Anterior cingulate cortex (tissue), 58 donors: ENCODE data around the gene PDE2A.
"Not testable (repeated sequence)": the region's sequence is repeated elsewhere in the genome, so short reads cannot be mapped to it uniquely, and the experiment has no call there.

ENCODE experiments used
- DNase-seq, 58 donors: peaks; one replicate each; lab custom pipeline; 2025; lab: John Stamatoyannopoulos, UW

Gene PDE2A

DNA sequence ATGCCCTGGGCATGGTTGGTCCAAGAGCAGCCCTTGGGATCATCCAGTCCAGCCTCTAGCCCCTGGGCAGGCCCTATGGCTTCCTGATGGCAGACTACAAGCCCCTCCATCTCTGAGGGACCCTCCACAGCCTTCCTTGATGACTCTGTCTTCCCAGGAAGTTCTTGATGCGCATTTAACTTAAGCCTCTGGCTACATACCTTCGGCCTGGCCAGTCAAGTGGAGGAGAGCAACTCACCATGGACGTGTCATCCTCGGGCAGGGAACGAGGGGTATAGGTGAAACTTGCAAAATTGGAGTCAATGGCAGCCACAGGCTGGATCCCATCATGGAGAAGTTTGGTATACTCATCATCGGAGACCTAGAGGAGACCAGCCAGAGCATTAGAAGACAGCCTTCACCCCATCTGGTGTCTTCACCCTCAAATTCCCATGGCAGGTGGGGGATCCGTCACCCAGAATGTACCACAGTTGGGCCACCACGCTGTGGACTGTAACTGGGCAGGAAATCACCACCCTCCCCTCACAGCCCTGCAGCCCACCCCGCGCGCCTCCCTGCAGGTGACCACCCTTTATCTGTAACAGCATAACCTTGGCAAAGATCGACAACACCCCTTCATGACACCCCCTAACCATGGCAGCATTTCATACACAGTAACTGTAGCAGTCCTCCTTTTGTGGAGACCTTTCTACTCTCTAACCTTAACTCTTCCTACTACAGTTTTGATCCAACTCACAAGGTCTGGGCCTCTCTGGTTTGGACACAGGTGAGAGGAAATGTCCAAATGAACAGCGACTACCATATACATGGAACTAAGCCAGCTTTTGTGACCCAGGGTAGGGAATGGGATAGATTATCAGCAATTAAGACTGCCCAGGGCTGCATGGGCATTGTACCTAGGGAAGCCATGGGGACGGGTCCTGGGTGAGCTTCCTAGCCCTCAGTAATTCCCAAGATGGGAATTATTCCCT, 91.7 kb downstream of the PDE2A start:
- no peak for DNase-seq

DNA sequence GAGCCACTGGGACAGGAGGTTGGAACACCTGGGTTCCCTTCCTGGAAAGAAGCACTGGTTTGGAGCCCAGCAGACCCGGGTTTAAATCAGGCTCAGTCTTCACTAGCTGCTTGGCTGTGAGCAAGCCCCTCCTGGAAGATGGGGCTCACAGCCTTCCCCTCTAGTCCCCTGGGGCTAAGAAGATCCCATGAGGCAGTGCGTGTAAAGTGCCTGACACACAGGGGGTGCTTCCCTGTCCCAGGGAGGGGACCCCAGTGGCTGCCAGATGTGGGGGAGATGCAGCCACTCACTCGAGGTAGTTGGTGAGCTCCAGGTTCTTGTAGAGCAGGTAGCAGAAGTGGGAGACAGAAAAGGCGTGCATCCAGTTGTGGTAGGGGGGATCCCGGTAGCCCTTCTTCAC, 93.2 kb downstream of the PDE2A start:
- no peak for DNase-seq

- DNase-seq = no peak
These were observed 93.6 kb downstream of the PDE2A start for GRCh38 chr11:72580642-72580950.

GRCh38 chr11:72579816-72580641, 94.2 kb downstream of the PDE2A start:
- DNase-seq = no peak

DNA sequence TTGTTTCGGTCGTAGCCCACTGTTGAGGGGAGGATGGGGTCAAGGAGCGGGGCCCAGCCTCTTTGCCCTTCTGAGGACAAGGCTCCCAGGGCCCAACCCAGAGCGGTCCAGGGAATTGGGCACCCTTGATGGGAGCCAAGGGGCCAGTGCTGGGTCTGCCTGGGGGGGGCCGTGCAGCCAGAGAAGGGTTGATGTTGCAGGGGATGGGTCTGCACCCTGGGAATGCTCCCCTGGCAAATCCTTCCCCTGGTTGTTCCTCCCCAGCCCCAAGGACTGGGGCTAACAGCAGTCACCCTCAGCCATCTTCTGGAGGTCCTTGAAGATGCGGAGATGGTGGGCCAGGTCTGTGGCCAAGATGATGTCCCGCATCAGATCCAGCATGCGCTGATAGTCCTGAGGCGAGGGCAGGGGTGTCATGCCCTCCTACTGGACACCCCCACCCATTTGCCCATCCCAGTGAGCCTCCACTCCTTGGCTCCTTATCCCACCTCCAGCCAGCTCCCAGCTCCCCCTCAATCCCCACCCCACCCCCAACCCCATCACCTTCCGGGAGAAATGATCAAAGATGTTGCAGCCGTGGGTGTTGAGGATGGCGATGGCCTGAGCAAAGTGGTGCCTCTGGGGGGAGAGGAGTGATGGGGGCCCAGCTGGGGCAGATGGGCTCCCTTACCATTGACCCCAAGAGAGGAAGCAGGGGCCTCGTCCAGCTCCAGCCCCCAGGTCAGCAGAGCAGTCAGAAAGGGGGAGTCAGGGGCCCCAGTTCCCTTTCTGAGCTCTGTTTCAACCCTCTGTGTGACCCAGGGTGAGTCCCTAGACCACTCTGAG, 95.0 kb downstream of the PDE2A start:
- no peak for DNase-seq

DNA sequence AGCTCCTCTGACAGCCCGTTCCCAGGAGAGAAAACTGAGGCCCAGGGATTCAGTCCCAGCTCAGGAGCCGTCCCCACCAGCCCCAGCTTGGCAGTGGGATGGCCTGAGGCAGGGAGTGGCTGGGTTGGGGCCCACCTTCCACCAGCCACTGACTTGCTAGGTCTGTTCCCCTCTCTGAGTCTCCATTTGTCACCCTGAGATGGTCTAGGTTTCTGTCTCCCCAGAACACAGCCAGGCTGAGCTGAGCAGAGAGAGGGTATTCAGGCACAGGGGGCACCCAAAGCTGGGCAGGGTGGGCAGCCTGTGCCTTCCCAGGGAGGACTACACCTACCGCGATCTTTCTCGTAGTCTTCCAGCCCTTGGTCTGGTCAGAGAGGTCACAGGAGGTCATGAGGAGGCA, 95.7 kb downstream of the PDE2A start:
- no peak for DNase-seq

DNA sequence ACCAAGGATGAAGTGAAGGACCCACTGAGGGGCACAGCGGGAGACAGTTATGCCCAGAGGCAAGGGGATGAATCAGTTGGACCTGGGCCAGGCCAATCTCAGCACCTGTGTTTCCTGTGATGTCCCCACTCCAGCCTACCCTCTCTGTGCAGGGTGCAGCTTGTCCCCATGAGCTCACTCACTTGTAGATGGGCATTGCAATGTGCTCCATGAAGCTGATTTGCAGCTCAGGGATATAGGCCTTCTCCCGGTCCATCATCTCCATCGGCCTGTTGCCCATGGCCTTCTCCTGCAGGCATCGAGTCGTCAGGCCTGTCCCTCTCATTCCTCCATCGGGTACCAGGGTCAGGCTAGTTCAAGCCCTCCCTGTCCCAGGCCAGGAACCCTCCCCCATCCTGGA, 96.2 kb downstream of the PDE2A start:
- DNase-seq = no peak

- DNase-seq = no peak
These were observed 96.9 kb downstream of the PDE2A start for GRCh38 chr11:72577271-72577721.

DNA sequence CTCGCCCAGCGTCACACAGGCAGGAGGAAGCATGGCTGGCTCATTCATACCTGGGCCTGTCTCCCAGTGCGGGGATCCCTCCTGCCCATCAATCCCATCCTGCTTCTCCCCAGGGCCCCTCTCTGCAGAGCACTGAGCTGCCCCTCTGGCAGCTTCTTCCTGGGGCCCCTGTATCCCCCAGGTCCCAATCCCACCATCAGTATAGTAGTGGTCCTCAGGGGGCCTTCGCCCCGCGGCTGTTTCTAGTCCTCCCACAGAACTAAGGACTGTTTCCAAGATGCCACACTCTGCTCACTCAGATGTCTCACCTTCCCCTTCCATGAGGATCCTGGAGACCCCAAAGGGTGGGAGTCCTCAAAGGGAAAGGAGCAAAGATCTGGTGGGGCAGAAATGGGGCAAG, 97.6 kb downstream of the PDE2A start:
- DNase-seq = no peak

GRCh38 chr11:72576243-72576595, 98.0 kb downstream of the PDE2A start:
- DNase-seq = no peak

DNA sequence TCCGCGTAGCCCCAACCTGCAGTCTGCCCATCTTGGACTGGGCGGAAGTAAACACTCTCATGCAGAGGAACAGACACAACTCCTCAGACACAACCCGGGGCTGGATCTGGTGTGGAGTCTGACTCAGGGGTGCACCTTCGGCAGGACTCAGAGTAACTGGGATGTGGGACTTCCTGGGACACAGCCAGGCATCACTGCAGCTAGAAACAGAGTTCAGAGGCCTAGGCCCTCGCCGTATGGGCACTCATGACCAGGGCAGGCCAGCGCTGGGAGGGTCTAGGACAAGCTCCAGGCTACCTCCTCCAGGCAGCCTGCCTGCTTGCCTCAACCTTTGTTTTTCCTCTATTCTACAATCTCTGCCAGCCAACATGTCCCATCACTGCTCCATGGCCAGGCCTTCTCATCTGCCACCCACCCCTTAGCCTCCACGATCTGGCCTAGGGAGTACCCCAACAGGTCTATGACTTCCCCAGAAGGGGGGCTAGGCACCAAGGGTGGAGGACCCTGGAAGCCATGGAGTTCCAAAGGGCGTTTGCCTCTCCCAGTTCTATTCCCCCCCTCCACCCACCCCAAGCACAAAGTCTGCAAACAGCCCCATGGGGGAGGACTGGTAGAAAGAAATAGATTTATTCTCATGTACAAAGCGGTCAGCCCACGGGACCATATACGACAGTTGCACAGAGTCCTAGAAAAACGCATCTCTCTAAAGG, 98.5 kb downstream of the PDE2A start:
- no peak for DNase-seq

- DNase-seq = no peak
These were observed 99.4 kb downstream of the PDE2A start for GRCh38 chr11:72574548-72575460.

- DNase-seq = no peak
These were observed 100.3 kb downstream of the PDE2A start for GRCh38 chr11:72573855-72574445.

GRCh38 chr11:72573072-72573854, 101.0 kb downstream of the PDE2A start:
- peak in 2 of 58 donors; percentile 5 to 15 for DNase-seq

GRCh38 chr11:72572540-72572939, 101.7 kb downstream of the PDE2A start:
- DNase-seq = not testable (repeated sequence)

DNA sequence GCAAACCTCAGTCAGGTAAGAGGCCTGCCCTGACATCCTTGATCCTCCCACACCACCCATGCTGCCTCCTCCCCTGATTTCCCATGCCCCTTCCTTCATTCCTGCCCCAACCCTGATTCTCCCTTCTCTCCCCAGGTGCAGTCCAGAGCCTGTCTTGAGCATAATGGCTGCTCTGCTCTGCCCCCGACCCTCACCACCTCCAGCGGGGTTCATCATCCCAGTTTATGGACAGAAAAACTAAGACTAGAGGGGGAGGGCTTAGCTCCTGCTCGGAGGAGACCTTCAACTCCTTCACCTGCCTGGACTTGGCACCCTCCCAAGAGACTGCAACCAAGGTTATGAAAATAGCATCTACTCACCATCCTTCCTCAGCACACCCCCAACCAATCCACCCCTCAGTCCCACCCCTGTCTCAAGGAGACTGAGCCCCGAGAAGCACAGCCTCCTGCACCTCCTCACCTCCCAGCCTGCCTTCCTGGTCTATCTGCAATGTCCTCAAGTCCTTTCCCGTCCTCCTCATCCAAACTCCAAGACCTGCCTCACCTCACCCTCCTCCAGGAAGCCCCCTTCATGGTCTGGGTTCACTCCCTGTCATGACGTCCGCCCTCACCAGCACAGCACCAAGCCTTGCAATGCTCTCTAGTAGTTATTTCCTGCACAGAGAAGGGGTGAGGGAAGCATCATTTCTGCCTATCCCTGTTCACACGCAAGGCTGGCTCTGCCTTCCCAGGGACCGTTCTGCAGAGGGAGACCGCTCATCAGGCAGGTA, 103.1 kb downstream of the PDE2A start:
- no peak for DNase-seq
